Posterior cingulate gyrus (tissue), 11 donors: ENCODE measurements around the gene RBMS3.

Experiments
- DNase-seq, 10 donors: peaks; one replicate each; pipeline versions ENCODE4 v3.0.0 to v3.0.0-alpha.2; 2020 to 2021; ENCODE audit warnings: mixed read lengths in 3 of 10
- intact Hi-C: fragments of 100-400 bp; cut with DNase I; formaldehyde crosslinking; loops from one replicate; pipeline ENCODE4 v1.15.1; 2023

The RBMS3 gene

GRCh38 chr3:29597376-29598008, 316.6 kb downstream of the RBMS3 start:
- DNase-seq, result no peak
- intact Hi-C loops, result no loop called here

GRCh38 chr3:29601861-29602585, 321.2 kb downstream of the RBMS3 start:
- DNase-seq, result no peak
- intact Hi-C loops, result no loop called here

GRCh38 chr3:29605845-29606244, 325.0 kb downstream of the RBMS3 start:
- no peak for DNase-seq
- intact Hi-C loops, result no loop called here

- no peak for DNase-seq
- intact Hi-C loops, result no loop called here
These were observed 325.5 kb downstream of the RBMS3 start for GRCh38 chr3:29606416-29606815.

- DNase-seq, result no peak
- intact Hi-C loops, result no loop called here
These were observed 327.8 kb downstream of the RBMS3 start for GRCh38 chr3:29608414-29609327.

GRCh38 chr3:29609328-29609811, 328.5 kb downstream of the RBMS3 start:
- DNase-seq, result no peak
- intact Hi-C loops, result no loop called here

GRCh38 chr3:29610781-29611180, 329.9 kb downstream of the RBMS3 start:
- no peak for DNase-seq
- intact Hi-C loops, result no loop called here

- intact Hi-C loops, result no loop called here
- no peak for DNase-seq
These were observed 330.4 kb downstream of the RBMS3 start for GRCh38 chr3:29611252-29611651.

GRCh38 chr3:29612536-29612935, 331.7 kb downstream of the RBMS3 start:
- DNase-seq, result no peak
- intact Hi-C loops, result no loop called here

- intact Hi-C loops, result no loop called here
- no peak for DNase-seq
These were observed 334.1 kb downstream of the RBMS3 start for GRCh38 chr3:29614954-29615353.

GRCh38 chr3:29618395-29619282, 337.8 kb downstream of the RBMS3 start:
- intact Hi-C loops, result no loop called here
- no peak for DNase-seq

GRCh38 chr3:29619676-29620075, 338.8 kb downstream of the RBMS3 start:
- intact Hi-C loops, result no loop called here
- DNase-seq, result no peak

- intact Hi-C loops, result no loop called here
- no peak for DNase-seq
These were observed 346.6 kb downstream of the RBMS3 start for GRCh38 chr3:29627136-29628117.

GRCh38 chr3:29628795-29629194, 347.9 kb downstream of the RBMS3 start:
- no peak for DNase-seq
- intact Hi-C loops, result no loop called here

- no peak for DNase-seq
- intact Hi-C loops, result no loop called here
These were observed 355.0 kb downstream of the RBMS3 start for GRCh38 chr3:29635888-29636287.

GRCh38 chr3:29637068-29637467, 356.2 kb downstream of the RBMS3 start:
- DNase-seq, result no peak
- intact Hi-C loops, result no loop called here

GRCh38 chr3:29639578-29640290, 358.9 kb downstream of the RBMS3 start:
- DNase-seq, result no peak
- intact Hi-C loops, result no loop called here

- intact Hi-C loops, result no loop called here
- no peak for DNase-seq
These were observed 361.6 kb downstream of the RBMS3 start for GRCh38 chr3:29642393-29643033.
